HG03558 (cell line): ENCODE results near the gene EMC7.
"Not testable (repeated sequence)": the region's sequence is repeated elsewhere in the genome, so short reads cannot be mapped to it uniquely, and the experiment has no call there.

Experiments
- ATAC-seq: cut with Tn5 transposase; IDR thresholded peaks from one replicate; pipeline ENCODE4 v1.9.1; 2021; ENCODE audit warnings: moderate number of reproducible peaks; ENCODE audit not compliant: unreplicated experiment; ENCODE audit errors: extremely low read depth

EMC7 gene

DNA sequence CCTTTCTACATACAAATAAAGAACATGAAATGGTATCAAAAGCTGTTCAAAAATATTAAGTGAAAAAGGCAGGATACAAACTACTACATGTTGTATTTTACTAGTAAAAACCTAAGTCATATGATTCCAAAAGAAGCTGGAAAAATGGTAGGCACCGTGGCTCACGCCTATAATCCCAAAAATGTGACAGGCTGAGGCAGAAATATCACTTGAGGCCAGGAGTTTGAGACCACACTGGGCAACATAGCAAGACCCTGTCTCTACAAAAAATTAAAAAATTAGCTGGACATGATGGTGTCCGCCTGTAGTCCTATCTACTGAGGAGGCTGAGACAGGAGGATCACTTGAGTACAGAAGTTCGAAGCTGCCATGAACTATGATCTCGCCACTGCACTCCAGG is 1.7 kb downstream of the EMC7 start:
- no peak for ATAC-seq

DNA sequence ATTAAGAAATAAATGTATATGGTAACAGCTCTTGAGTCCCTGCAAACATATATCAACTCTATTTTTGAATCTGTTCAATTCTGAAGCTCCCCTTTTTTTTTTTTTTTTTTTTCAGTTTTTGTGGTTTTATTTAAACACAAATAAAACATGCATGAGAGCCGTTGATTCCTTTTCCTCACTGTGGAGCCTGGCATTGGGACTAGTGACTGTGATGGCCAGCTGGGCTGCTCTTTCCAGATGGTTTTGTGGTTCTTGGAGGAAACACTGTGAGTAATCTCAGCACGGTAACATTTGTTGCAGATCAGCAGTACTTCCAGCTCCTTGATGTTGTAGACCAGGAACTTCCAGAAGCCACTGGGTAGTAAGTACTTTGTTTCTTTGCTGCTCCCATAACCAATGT is 15.9 kb downstream of the EMC7 start:
- no peak for ATAC-seq

DNA sequence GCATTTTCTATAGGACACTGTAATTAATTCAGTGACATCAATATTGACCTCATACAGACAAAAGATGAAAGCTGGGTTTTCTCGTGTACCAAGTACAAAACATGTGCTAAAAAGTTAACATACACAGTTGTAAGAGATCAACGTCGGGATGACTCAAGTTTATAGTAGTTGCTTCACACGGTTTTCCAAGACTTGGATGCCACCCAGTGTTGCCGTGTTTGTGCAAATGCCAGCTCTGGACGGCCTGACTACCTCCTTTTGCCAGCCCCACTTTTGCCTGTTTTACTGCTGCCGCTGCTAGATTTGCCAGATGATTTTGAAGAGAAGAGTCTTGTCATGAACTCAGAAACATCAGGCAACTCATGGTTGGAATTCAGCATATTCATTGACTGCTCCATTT is 17.6 kb downstream of the EMC7 start:
- ATAC-seq = no peak

DNA sequence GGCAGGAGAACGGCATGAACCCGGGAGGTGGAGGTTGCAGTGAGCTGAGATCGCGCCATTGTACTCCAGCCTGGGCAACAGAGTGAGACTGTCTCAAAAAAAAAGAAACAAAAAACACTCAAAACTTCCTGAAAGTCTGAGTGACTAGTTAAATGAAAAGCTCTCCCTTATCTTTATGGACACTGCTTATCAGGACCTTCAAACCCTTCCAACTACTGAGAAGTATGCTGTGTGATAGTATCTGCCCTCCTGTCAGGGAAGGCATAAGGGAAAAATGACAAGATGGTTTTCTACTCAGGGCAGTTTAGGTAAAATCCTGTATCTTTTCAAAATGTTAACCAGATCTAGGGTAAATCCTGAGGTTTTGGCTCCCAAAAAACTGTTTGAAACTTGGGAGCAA is 21.8 kb downstream of the EMC7 start:
- ATAC-seq = no peak

DNA sequence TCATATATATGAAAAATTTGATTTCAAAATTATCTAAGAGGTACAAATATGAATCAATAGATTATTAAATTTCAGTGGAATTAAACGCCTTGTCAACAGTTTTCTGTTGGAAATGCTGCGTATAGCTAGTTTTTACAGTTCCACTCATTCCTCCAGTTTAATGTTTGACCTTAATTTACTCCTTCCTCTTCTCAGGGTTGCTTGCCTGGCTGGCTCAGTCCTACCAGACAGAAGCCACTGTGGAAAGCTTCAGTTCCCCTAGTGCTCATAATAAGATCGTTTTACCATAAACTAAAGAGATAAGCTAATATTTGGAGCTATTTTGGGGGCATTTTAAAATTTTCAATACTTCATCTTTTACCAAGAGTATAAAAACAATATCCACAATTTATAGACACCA is 22.8 kb downstream of the EMC7 start:
- no peak for ATAC-seq

DNA sequence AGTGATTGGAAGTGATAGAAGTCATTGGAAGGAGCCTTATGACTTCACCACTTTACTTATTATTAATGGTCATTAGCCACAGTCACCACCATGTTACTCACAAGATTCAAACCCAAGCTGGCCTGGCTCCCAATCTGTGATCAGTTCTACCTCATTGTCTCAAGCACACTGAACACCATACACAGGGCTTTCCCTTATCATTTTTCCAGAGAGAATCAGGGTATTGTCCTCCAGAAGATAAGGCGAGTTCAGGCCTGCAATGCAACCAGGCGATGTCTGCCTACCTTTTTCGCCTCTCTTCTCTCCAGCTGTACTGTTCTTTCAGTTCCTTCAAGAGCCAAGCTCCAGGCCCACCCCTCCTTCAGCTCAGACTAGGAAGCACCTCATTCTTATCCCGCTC is 24.9 kb downstream of the EMC7 start:
- no peak for ATAC-seq

DNA sequence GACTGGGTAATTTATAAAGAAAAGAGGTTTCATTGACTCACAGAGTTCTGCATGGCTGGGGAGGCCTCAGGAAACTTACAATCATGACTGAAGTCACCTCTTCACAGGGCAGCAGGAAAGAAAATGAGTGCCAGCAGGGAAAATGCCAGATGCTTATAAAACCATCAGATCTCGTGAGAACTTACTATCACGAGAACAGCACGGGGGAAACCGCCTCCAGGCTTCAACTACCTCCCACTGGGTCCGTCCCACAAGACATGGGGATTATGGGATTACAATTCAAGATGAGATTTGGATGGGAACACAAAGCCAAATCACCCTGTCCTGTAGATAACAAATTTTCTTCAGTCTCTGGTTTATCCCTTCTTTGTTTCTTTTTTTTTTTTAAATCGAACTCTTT is 31.7 kb downstream of the EMC7 start:
- no peak for ATAC-seq

DNA sequence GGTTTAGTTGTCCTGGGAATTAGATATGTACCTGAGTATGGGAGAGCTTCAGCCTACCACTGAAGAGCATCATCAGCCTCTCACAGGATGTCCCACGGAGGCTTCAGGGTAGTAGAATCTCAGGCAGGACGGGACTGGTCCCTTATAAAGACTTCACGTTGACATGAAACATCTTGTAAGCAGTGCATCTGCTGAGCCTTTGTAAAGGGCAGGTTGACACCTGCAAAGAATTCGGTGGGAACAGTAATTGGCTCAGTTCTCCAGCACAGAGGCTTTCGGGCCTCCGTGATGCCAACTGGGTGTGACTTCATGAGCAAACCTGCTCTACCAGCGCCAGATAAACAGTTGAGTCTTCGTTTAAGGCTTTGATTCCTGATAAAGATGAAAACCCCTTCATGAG is 35.7 kb downstream of the EMC7 start:
- no peak for ATAC-seq

DNA sequence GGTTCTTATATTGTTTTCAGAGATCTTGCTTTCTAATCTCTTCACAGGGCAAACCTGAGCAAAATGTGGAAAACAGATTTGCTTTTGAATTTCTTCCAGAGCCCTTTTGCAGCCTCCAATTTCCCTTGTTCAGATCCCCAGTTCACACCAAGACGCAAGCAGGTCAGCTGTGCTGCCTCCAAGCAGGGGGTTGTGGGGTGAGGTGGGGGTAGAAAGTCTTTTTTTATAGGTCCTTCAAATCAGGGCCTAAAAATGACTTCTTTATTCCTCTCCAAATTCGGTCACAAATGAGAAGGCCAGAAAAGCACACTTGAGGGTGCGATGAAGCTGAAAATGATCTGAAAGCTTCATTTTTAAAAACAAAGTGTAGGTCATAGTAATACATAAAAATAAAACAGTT is 36.4 kb downstream of the EMC7 start:
- no peak for ATAC-seq

DNA sequence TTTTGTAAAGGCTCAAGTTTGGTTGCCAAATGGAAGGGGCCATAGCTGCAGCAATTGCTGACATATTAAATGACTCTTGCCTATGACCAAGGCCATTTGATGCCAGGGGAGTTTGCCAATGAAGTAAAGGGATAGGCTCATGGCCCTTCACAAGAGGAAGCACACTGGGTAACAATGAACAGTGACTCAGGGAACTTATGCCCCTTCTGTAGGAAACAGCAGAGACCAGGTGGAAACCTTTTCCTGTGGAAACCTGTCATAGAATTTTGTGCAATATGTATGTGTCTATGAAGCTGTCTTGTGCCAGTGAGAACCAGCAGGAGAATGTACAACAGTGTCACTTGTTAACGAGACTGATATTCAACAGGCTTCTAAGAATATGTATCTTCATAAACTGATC is 37.2 kb downstream of the EMC7 start:
- no peak for ATAC-seq

DNA sequence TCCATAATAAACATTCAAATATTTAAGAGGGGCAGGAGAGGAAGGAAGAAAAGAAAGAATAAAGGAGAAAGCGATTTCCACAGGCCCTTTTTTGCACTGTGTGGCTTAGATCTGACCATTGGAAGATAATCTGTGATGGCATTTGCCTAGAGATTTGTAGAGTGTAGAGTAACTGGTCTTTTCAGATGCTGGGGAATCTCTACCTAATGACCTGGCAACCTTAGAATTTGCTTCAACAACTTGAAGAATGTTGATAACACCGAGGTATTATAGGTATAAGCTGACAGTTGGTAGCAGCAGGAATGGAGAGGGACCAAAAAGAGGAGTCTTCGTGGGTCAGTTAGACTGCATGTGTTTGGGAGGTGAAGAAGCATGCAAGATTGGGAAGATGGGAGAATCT is 41.7 kb downstream of the EMC7 start:
- ATAC-seq = no peak

DNA sequence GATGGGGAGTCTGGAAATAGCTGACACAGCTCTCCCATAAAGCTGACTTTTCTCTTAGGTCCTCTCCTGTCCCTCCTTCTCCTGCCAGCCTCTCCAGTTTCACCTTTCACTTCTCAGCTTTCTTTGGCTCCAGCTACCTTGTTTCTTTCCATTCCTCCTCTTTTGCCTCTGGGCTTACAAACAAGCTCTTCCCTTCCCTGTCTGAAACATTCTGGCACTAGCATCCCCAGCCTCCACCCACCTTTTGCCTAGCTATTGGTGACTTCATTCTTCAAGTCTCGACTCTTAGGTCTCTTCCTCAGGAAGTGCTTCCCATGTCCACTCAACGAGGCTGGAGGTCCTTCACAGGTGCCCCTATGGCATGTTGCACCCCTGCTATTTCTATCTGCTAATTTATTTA is 42.2 kb downstream of the EMC7 start:
- no peak for ATAC-seq

DNA sequence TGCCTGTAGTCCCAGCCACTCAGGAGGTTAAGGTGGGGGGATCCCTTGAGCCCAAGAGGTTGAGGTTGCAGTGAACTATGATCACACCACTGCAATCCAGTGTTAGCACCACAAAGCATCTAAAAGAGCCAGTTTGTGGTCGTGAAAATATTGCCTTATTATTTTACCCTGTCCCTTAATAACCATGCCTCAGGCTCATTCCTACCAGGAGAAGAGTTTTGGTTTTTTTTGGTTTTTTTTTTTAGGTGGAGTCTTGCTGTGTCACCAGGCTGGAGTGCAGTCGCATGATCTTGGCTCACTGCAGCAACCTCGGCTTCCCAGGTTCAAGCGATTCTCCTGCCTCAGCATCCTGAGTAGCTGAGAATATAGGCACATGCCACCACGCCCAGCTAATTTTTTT is 44.8 kb downstream of the EMC7 start:
- ATAC-seq = no peak

DNA sequence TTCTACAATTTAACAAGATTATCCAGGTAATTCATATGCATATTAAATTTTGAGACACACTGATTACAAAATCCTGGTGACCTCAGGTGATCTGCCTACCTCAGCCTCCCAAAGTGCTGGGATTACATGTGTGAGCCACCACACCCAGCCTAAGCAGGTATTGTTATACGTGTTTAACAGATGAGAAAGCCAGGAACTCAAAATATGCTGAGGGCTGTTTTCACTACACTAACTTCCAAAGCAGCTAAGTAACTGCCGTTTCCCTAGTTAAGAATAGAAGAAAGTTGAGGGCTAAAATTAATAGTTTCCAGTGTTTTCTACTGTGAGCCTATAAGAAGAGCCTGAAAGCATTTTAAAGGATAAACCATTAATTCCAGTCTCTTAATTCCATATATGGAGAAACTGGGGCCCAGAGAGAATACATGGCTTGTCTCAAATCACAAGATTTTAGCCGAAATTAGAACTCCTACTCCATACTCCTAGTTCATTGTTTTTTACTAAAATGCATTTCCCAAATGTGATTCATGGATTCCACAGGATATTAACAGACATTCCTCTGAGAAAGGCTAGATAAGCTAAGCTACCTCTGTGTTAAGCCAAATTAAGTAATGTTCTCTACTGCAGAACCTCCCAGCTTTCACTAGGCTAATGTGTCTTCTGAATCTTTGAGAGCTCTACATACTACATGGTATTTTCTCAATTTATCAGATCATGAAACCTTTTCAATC is 45.6 kb downstream of the EMC7 start:
- ATAC-seq = no peak

DNA sequence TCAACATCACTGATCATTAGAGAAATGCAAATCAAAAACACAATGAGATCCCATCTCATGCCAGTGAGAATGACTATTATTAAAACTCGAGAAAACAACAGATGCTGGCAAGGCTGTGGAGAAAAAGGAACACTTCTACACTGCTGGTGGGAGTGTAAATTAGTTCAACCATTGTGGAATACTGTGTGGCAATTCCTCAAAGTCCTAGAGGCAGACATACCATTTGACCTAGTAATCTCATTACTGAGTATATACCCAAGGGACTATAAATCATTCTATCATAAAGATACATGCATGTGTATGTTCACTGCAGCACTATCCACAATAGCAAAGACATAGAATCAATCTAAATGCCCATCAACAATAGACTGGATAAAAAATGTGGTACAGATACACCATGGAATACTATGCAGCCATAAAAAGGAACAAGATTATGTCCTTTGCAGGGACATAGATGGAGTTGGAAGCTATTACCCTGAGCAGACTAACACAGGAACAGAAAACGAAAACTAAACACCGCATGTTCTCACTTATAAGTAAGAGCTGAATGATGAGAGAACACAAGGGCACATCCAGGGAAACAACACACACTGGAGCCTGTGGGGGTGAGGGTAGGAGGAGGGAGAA is 47.5 kb downstream of the EMC7 start:
- ATAC-seq = no peak

DNA sequence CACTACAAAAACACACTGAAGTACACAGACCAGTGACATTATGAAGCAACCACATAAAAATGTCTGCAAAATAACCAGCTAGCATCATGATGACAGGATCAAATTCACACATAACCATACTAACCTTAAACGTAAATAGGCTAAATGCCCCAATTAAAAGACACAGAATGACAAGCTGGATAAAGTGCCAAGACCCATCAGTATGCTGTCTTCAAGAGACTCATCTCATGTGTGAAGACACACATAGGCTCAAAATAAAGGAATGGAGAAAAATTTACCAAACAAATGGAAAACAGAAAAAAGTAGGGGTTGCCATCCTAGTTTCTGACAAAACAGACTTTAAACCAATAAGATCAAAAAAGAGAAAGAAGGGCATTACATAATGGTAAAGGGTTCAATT is 51.3 kb downstream of the EMC7 start:
- ATAC-seq = not testable (repeated sequence)

DNA sequence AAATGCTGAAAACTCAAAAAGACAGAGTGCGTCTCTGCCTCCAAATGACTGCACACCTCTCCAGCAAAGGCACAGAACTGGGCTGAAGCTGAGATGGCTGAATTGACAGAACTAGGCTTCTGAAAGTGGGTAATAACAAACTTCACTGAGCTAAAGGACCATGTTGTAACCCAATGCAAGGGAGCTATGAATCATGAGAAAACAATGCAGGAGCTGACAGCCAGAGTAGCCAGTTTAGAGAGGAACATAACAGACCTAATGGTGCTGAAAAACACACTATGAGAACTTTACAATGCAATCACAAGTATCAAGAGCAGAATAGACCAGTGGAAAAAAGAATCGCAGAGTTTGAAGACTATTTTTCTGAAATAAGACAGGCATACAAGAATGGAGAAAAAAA is 52.5 kb downstream of the EMC7 start:
- ATAC-seq = no peak

DNA sequence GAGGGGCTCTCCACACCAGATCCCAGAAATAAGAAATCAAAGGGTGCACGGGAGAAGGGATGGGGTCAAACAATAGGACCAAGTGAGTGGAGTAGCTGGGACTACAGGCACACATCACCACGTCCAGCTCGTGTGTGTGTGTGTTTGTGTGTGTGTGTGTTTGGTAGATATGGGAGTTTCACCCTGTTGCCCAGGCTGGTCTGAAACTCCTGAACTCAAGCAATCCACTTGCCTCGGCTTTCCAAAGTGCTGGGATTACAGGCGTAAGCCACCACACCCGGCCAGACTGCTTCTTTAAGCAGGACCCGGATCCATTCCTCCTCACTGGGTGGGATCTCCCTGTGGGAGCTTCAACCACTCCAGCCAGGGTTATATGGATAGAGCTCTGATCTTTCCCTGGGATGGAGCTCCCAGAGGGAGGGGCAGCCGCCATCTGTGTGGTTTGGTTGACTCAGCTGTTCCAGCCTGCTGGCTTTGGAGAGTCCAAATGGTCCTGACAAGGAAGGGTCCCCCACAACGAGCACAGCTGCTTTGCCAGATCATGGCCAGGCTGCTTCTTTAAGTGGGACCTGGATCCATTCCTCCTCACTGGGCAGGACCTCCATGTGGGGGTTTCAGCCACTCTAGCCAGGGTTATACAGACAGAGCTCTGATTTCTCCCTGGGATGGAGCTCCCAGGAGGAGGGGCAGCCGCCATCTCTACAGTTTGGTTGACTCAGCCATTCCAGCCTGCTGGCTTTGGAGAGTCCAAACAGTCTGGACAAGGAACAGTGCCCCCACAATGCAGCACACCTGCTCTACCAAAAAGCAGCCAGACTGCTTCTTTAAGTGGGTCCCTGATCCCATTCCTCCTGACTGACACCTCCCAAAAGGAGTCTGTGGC is 53.5 kb downstream of the EMC7 start:
- no peak for ATAC-seq

DNA sequence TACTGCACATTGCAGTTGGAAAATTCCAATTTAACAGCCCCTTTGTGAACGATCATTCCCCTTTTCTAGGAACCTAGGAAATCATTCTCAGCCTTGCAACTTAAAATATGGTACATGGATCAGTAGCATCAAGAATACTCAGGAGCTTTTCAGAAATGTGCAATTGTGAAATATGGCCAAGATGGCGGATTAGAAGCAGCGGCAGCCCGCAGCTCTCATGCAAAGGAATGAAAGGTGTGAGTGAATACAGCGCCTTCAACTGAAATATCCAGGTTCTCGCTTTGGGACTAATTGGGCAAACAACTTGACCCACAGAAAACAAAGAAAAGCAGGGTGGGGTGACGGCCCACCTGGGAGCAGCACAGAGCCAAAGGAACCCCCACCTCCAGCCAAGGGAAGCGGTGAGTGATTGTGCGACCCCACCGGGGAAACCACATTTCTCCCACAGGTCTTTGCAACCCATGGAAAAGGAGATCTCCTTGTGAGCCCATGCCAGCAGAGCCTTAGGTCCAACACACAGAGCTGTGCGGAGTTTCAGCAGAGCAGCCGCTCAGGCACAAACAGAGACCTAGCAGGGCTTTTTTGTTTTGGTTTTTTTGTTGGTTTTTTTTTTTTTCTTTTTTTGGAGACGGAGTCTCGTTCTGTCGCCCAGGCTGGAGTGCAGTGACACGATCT is 55.1 kb downstream of the EMC7 start:
- ATAC-seq = no peak

DNA sequence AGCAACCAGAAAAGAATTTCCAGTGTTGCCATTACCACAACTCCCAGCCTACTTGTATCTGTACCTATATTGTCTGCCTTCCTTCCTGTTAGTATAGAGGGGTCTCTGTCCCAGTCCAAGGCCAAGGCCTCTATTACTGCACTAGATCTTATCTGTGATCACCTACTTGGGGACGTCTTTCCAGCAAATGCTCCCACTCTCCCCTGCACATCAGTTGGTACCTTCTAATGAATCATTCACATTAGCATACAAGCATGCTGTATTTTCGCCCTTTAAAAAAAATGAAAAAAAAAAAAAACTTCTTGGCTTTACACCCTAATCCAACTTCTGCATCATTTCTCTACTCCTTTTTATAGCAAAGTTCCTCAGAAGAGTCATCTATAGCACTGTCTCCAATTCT is 57.8 kb downstream of the EMC7 start:
- no peak for ATAC-seq

DNA sequence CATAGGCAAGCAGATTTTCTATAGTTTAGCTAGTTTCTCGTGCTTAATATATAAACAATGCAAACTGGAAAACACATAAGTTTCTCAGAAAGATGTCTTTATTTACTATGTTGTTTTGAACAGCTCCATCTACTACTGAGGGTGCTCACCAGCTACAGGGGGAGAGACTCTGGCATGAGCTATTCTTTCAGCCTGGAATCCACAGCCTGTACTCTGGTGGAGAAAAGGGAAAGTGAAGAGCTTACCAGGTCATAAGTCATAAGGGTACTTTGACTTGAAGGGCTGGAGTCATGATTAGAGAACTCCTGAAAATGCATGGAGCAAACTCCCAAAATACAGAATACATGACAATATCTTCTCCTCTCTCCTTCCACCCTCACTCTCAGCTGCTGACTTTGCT is 58.3 kb downstream of the EMC7 start:
- ATAC-seq = no peak
